ENCODE data around the gene MID1.

MID1 gene

GRCh38 chrX:10512258-10512657 is 108.1 kb downstream of the MID1 start:
- FAIRE-seq, result no peak

DNA sequence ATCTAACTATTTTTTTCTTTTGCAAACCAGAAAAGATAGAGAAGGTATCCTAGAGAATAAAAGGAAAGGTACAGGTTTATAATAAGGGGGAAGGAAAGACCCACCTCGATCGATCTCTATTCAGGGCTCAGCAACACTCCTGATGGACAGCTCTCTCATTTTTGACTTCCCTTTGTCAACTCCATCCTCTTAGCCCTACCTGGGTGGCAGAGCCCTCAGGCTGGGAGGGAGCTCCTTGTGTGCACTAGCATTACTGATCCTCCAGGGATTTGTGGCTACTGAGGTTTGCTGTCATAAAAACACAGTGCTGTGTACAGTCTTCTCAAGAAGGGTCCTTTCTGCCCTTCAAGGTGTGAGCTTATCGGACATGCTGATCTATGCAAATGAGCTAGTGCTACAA is 111.0 kb downstream of the MID1 start:
- no peak for TF ChIP-seq PAX5 (IDR thresholded peaks at IDR 0.05; ENCODE audit: insufficient read depth, low read length, severe bottlenecking)
- no peak for TF ChIP-seq POLR2AphosphoS5 (IDR thresholded peaks at IDR 0.05; ENCODE audit: low read depth, low read length)
- TF ChIP-seq POLR2A (IDR thresholded peaks at IDR 0.05; ENCODE audit: low read depth, low read length), result no peak
- TF ChIP-seq POU2F2 (IDR thresholded peaks at IDR 0.05; ENCODE audit: low read depth, low read length), result no peak
- no peak for TF ChIP-seq TAF1 (IDR thresholded peaks at IDR 0.05; ENCODE audit: low read depth, low read length)
- no peak for TF ChIP-seq SPI1 (IDR thresholded peaks at IDR 0.05; ENCODE audit: low read depth, low read length)
- DNase-seq (ENCODE audit: insufficient read length, low spot score) (no peak), FAIRE-seq (no peak)

More at GRCh38 chrX:10512258-10512657, 108.1 kb downstream of the MID1 start:
- DNase-seq (ENCODE audit: insufficient read length, low spot score), result no peak
- TF ChIP-seq POLR2A (IDR thresholded peaks at IDR 0.05; ENCODE audit: low read depth, low read length) (no peak), TAF1 (IDR thresholded peaks at IDR 0.05; ENCODE audit: low read depth, low read length) (no peak), SPI1 (IDR thresholded peaks at IDR 0.05; ENCODE audit: low read depth, low read length) (no peak), POU2F2 (IDR thresholded peaks at IDR 0.05; ENCODE audit: low read depth, low read length) (no peak), POLR2AphosphoS5 (IDR thresholded peaks at IDR 0.05; ENCODE audit: low read depth, low read length) (no peak), PAX5 (IDR thresholded peaks at IDR 0.05; ENCODE audit: insufficient read depth, low read length, severe bottlenecking) (no peak)

DNA sequence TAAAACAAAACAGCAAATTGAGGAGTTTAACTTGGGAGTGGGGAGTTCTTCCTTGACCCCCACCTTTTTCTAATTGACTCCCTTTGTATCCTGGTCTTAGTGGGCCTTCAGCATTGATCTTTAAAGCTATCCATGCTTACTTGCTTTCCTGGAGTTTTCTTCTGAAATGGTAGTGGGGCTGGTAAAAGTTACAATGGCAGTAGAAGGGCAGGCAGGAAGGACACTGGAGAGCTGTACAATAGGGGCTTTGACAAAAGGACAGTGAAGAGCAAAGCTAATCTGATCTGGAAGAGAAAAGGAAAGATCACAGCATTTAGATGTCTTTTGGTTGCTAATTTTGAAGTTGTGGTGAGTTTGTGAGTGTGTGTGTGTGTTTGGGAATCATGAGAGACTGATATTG is 111.5 kb downstream of the MID1 start:
- DNase-seq (ENCODE audit: insufficient read length, low spot score) (no peak), FAIRE-seq (no peak)
- TF ChIP-seq SPI1 (IDR thresholded peaks at IDR 0.05; ENCODE audit: low read depth, low read length), result no peak
- TF ChIP-seq POU2F2 (IDR thresholded peaks at IDR 0.05; ENCODE audit: low read depth, low read length), result no peak
- TF ChIP-seq TAF1 (IDR thresholded peaks at IDR 0.05; ENCODE audit: low read depth, low read length), result no peak
- TF ChIP-seq PAX5 (IDR thresholded peaks at IDR 0.05; ENCODE audit: insufficient read depth, low read length, severe bottlenecking), result no peak
- no peak for TF ChIP-seq POLR2A (IDR thresholded peaks at IDR 0.05; ENCODE audit: low read depth, low read length)
- no peak for TF ChIP-seq POLR2AphosphoS5 (IDR thresholded peaks at IDR 0.05; ENCODE audit: low read depth, low read length)

- no peak for TF ChIP-seq SPI1 (IDR thresholded peaks at IDR 0.05; ENCODE audit: low read depth, low read length)
- TF ChIP-seq POLR2A (IDR thresholded peaks at IDR 0.05; ENCODE audit: low read depth, low read length), result no peak
- no peak for TF ChIP-seq POU2F2 (IDR thresholded peaks at IDR 0.05; ENCODE audit: low read depth, low read length)
- no peak for TF ChIP-seq TAF1 (IDR thresholded peaks at IDR 0.05; ENCODE audit: low read depth, low read length)
- no peak for TF ChIP-seq POLR2AphosphoS5 (IDR thresholded peaks at IDR 0.05; ENCODE audit: low read depth, low read length)
- no peak for TF ChIP-seq PAX5 (IDR thresholded peaks at IDR 0.05; ENCODE audit: insufficient read depth, low read length, severe bottlenecking)
- DNase-seq (ENCODE audit: insufficient read length, low spot score) (no peak), FAIRE-seq (no peak)
Measured at GRCh38 chrX:10507876-10508275, 112.5 kb downstream of the MID1 start.

- FAIRE-seq, result no peak
- no peak for DNase-seq (ENCODE audit: insufficient read length, low spot score)
Measured at GRCh38 chrX:10507181-10507580, 113.2 kb downstream of the MID1 start.

GRCh38 chrX:10506781-10507180 is 113.6 kb downstream of the MID1 start:
- FAIRE-seq, result no peak
- no peak for DNase-seq (ENCODE audit: insufficient read length, low spot score)
- TF ChIP-seq POU2F2 (IDR thresholded peaks at IDR 0.05; ENCODE audit: low read depth, low read length), result no peak
- no peak for TF ChIP-seq POLR2AphosphoS5 (IDR thresholded peaks at IDR 0.05; ENCODE audit: low read depth, low read length)
- TF ChIP-seq POLR2A (IDR thresholded peaks at IDR 0.05; ENCODE audit: low read depth, low read length), result no peak
- no peak for TF ChIP-seq TAF1 (IDR thresholded peaks at IDR 0.05; ENCODE audit: low read depth, low read length)
- no peak for TF ChIP-seq PAX5 (IDR thresholded peaks at IDR 0.05; ENCODE audit: insufficient read depth, low read length, severe bottlenecking)
- TF ChIP-seq SPI1 (IDR thresholded peaks at IDR 0.05; ENCODE audit: low read depth, low read length), result no peak

More at GRCh38 chrX:10507181-10507580, 113.2 kb downstream of the MID1 start:
- TF ChIP-seq TAF1 (IDR thresholded peaks at IDR 0.05; ENCODE audit: low read depth, low read length) (no peak), SPI1 (IDR thresholded peaks at IDR 0.05; ENCODE audit: low read depth, low read length) (no peak), POU2F2 (IDR thresholded peaks at IDR 0.05; ENCODE audit: low read depth, low read length) (no peak), PAX5 (IDR thresholded peaks at IDR 0.05; ENCODE audit: insufficient read depth, low read length, severe bottlenecking) (no peak), POLR2A (IDR thresholded peaks at IDR 0.05; ENCODE audit: low read depth, low read length) (no peak), POLR2AphosphoS5 (IDR thresholded peaks at IDR 0.05; ENCODE audit: low read depth, low read length) (no peak)

DNA sequence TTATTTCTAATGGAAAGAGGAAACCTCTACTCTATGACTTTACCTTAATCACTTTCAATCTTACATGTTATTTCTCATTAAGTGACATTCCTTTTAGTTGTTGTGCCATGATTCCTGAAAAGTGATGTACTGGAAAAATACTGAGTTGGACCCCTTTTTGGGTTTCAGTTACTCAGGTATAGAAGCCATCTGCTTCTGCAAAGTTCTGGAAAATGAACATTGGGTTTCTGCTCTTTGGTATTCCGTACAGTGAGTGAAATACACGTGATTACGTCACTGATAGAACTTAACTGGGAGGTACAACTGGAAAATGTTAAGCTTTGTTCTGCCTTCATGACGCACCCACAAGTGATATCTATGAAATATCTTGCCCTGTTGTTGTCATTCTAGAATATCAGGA is 114.7 kb downstream of the MID1 start:
- FAIRE-seq, result no peak
- TF ChIP-seq POLR2AphosphoS5 (IDR thresholded peaks at IDR 0.05; ENCODE audit: low read depth, low read length), result no peak
- TF ChIP-seq TAF1 (IDR thresholded peaks at IDR 0.05; ENCODE audit: low read depth, low read length), result no peak
- no peak for TF ChIP-seq PAX5 (IDR thresholded peaks at IDR 0.05; ENCODE audit: insufficient read depth, low read length, severe bottlenecking)
- TF ChIP-seq SPI1 (IDR thresholded peaks at IDR 0.05; ENCODE audit: low read depth, low read length), result no peak
- no peak for TF ChIP-seq POLR2A (IDR thresholded peaks at IDR 0.05; ENCODE audit: low read depth, low read length)
- no peak for TF ChIP-seq POU2F2 (IDR thresholded peaks at IDR 0.05; ENCODE audit: low read depth, low read length)
- no peak for DNase-seq (ENCODE audit: insufficient read length, low spot score)

DNA sequence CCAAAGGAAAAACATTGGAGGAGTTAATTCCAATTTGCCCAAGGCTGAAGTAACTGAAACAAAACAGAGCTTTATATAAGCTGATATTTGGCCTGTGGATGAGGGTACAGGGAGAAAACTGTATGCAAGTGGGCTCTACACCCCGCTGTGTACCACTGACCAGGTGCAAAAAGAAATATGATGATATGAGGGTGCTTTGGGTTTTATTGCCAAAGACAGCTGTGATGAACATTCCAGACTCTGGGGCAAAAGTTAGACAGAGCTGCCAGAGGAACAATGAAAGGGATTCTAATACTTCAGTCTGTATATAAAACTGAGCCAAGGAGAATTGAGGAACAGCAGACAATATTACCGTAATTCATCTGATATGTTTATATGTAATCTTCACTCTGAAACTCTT is 117.4 kb downstream of the MID1 start:
- TF ChIP-seq POLR2AphosphoS5 (IDR thresholded peaks at IDR 0.05; ENCODE audit: low read depth, low read length), result no peak
- TF ChIP-seq SPI1 (IDR thresholded peaks at IDR 0.05; ENCODE audit: low read depth, low read length), result no peak
- TF ChIP-seq POLR2A (IDR thresholded peaks at IDR 0.05; ENCODE audit: low read depth, low read length), result no peak
- no peak for TF ChIP-seq POU2F2 (IDR thresholded peaks at IDR 0.05; ENCODE audit: low read depth, low read length)
- no peak for TF ChIP-seq TAF1 (IDR thresholded peaks at IDR 0.05; ENCODE audit: low read depth, low read length)
- no peak for TF ChIP-seq PAX5 (IDR thresholded peaks at IDR 0.05; ENCODE audit: insufficient read depth, low read length, severe bottlenecking)
- FAIRE-seq (no peak), DNase-seq (ENCODE audit: insufficient read length, low spot score) (no peak)

- TF ChIP-seq TAF1 (IDR thresholded peaks at IDR 0.05; ENCODE audit: low read depth, low read length) (no peak), SPI1 (IDR thresholded peaks at IDR 0.05; ENCODE audit: low read depth, low read length) (no peak), POLR2A (IDR thresholded peaks at IDR 0.05; ENCODE audit: low read depth, low read length) (no peak), POLR2AphosphoS5 (IDR thresholded peaks at IDR 0.05; ENCODE audit: low read depth, low read length) (no peak), PAX5 (IDR thresholded peaks at IDR 0.05; ENCODE audit: insufficient read depth, low read length, severe bottlenecking) (no peak), POU2F2 (IDR thresholded peaks at IDR 0.05; ENCODE audit: low read depth, low read length) (no peak)
Measured at GRCh38 chrX:10501611-10502010, 118.8 kb downstream of the MID1 start.

More at GRCh38 chrX:10501611-10502010, 118.8 kb downstream of the MID1 start:
- FAIRE-seq (no peak), DNase-seq (ENCODE audit: insufficient read length, low spot score) (no peak)
